A673 (cell line): ENCODE data around the gene SALL3. TPM values are rescaled to one million over a fixed set of nuclear protein-coding genes. Genes with fewer than 3 reads are reported as not detected.

ENCODE experiments used
- BruUV-seq: library from RNA; stranded (reverse); fragments of 400-500 nt; replicated peaks from 2 replicates; lab custom pipeline; 2021; lab: Mats Ljungman, UMichigan
- CTCF ChIA-PET: fragments of 300-600 bp; sonication (Branson Sonifier 250); formaldehyde crosslinking; loops from one replicate; lab custom pipeline; 2022; ENCODE audit warnings: antibody characterized with exemption; lab: Charles Lee
- POLR2A ChIA-PET: fragments of 300-600 bp; sonication (Branson Sonifier 250); formaldehyde crosslinking; loops from one replicate; lab custom pipeline; 2022; ENCODE audit warnings: antibody characterized with exemption; ENCODE audit not compliant: low non-redundant PET; lab: Charles Lee
- DNase-seq: peaks from one replicate; pipeline ENCODE4 v3.0.0-alpha.2; 2015; ENCODE audit warnings: low spot score
- H3K27ac ChIP-seq: fragments of 200-600 bp; sonication (generic); 2 replicates; pipeline ENCODE4 v1.5.1; 2016; ENCODE audit warnings: mixed run types, low read depth, mild to moderate bottlenecking, mixed read lengths, antibody characterized with exemption, low read length; ENCODE audit not compliant: poor library complexity, severe bottlenecking
- H3K27me3 ChIP-seq: fragments of 200-600 bp; sonication (generic); replicated peaks from 2 replicates; pipeline ENCODE4 v1.6.1; 2017; ENCODE audit warnings: mixed run types, low read depth, mild to moderate bottlenecking, mixed read lengths, antibody characterized with exemption, low read length; ENCODE audit not compliant: insufficient read depth, poor library complexity
- H3K36me3 ChIP-seq: fragments of 200-600 bp; sonication (generic); 2 replicates; pipeline ENCODE4 v1.6.1; 2016; ENCODE audit warnings: mixed run types, mild to moderate bottlenecking, mixed read lengths, antibody characterized with exemption, low read length; ENCODE audit not compliant: insufficient read depth, poor library complexity, severe bottlenecking
- H3K4me1 ChIP-seq: fragments of 200-600 bp; sonication (generic); 2 replicates; pipeline ENCODE4 v1.6.1; 2017; ENCODE audit warnings: mixed run types, mild to moderate bottlenecking, mixed read lengths, antibody characterized with exemption, low read length; ENCODE audit not compliant: insufficient read depth, poor library complexity, severe bottlenecking
- H3K4me3 ChIP-seq: fragments of 200-600 bp; sonication (generic); 2 replicates; pipeline ENCODE4 v1.5.1; 2016; ENCODE audit warnings: low read depth, mixed run types, mild to moderate bottlenecking, mixed read lengths, low read length; ENCODE audit not compliant: poor library complexity, severe bottlenecking
- H3K9me3 ChIP-seq: fragments of 200-600 bp; sonication (generic); 2 replicates; pipeline ENCODE4 v1.6.1; 2016; ENCODE audit warnings: mixed run types, low read depth, mild to moderate bottlenecking, mixed read lengths, antibody characterized with exemption, low read length; ENCODE audit not compliant: poor library complexity, severe bottlenecking
- CTCF ChIP-seq: fragments of 300-800, 200-600 bp; sonication (generic); conservative IDR thresholded peaks from 2 replicates; pipeline ENCODE4 v1.5.1; 2017; ENCODE audit warnings: low read depth, mild to moderate bottlenecking, antibody characterized with exemption, low read length, moderate library complexity, mixed read lengths
- EZH2 ChIP-seq: fragments of 200-600 bp; sonication (generic); IDR thresholded peaks from 2 replicates; pipeline ENCODE4 v1.6.1; 2017; ENCODE audit warnings: borderline replicate concordance, low read depth, mild to moderate bottlenecking, mixed read lengths, antibody characterized with exemption, low read length; ENCODE audit not compliant: poor library complexity, severe bottlenecking
- intact Hi-C: fragments of 100-400 bp; cut with micrococcal nuclease; formaldehyde crosslinking; loops from one replicate; pipeline ENCODE4 v1.10.0; 2022; ENCODE audit not compliant: unreplicated experiment
- total RNA-seq: library from RNA; stranded (reverse); gene quantifications from 2 replicates; pipeline ENCODE4 v1.2.3, GENCODE V29; 2021

SALL3 gene
- total RNA-seq, 1 experiment from 2014 or later: not detected

GRCh38 chr18:78972385-78972918 lies 7.2 kb upstream of the SALL3 start:
- Histone ChIP-seq H3K4me3 (no peak overlapping the region), H3K36me3 (no peaks in the 10 kb centered on the region), H3K27me3 (peaks cover 78% of the 10 kb centered on the region), H3K9me3 (no peaks in the 10 kb centered on the region), H3K4me1 (no peaks in the 10 kb centered on the region), H3K27ac (no peak overlapping the region)
- TF ChIP-seq EZH2: no peak
- TF ChIP-seq CTCF: no peak
- ChIA-PET POLR2A (no interaction called here), CTCF (no interaction called here)
- no peak for DNase-seq
- intact Hi-C loops: no loop called here
- BruUV-seq: no TSS peak

GRCh38 chr18:78972930-78973331 lies 6.7 kb upstream of the SALL3 start:
- DNase-seq: no peak
- ChIA-PET CTCF (no interaction called here), POLR2A (no interaction called here)
- Histone ChIP-seq H3K4me1 (no peaks in the 10 kb centered on the region), H3K27ac (no peak overlapping the region), H3K27me3 (peaks cover 78% of the 10 kb centered on the region), H3K4me3 (no peak overlapping the region), H3K36me3 (no peaks in the 10 kb centered on the region), H3K9me3 (no peaks in the 10 kb centered on the region)
- BruUV-seq: no TSS peak
- TF ChIP-seq CTCF: no peak
- TF ChIP-seq EZH2: no peak
- intact Hi-C loops: no loop called here

- no peak for DNase-seq
- H3K36me3 ChIP-seq: no peaks in the 10 kb centered on the region
- ChIA-PET CTCF (no interaction called here), POLR2A (no interaction called here)
- H3K27ac ChIP-seq: no peak overlapping the region
- TF ChIP-seq CTCF (no peak), EZH2 (no peak)
- peaks cover 80% of the 10 kb centered on the region for H3K27me3 ChIP-seq
- H3K9me3 ChIP-seq: no peaks in the 10 kb centered on the region
- no TSS peak for BruUV-seq
- H3K4me1 ChIP-seq: no peaks in the 10 kb centered on the region
- intact Hi-C loops: no loop called here
- no peak overlapping the region for H3K4me3 ChIP-seq
Measured at GRCh38 chr18:78973357-78974083, 6.1 kb upstream of the SALL3 start.
